ENCODE data around the gene OR5AC2.

The OR5AC2 gene

GRCh38 chr3:98068824-98069223 lies 18.1 kb upstream of the OR5AC2 start:
- TF ChIP-seq, protein P1, sequence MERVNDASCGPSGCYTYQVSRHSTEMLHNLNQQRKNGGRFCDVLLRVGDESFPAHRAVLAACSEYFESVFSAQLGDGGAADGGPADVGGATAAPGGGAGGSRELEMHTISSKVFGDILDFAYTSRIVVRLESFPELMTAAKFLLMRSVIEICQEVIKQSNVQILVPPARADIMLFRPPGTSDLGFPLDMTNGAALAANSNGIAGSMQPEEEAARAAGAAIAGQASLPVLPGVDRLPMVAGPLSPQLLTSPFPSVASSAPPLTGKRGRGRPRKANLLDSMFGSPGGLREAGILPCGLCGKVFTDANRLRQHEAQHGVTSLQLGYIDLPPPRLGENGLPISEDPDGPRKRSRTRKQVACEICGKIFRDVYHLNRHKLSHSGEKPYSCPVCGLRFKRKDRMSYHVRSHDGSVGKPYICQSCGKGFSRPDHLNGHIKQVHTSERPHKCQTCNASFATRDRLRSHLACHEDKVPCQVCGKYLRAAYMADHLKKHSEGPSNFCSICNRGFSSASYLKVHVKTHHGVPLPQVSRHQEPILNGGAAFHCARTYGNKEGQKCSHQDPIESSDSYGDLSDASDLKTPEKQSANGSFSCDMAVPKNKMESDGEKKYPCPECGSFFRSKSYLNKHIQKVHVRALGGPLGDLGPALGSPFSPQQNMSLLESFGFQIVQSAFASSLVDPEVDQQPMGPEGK (CRISPR knock-in tag; IDR thresholded peaks at IDR 0.05; ENCODE audit: borderline replicate concordance): no peak
- TF ChIP-seq TSHZ2 (CRISPR knock-in tag; IDR thresholded peaks at IDR 0.05) (no peak), ESRRG (CRISPR knock-in tag; IDR thresholded peaks at IDR 0.05) (no peak), ZNF8 (CRISPR knock-in tag; IDR thresholded peaks at IDR 0.05) (no peak)
- TF ChIP-seq, protein P2, sequence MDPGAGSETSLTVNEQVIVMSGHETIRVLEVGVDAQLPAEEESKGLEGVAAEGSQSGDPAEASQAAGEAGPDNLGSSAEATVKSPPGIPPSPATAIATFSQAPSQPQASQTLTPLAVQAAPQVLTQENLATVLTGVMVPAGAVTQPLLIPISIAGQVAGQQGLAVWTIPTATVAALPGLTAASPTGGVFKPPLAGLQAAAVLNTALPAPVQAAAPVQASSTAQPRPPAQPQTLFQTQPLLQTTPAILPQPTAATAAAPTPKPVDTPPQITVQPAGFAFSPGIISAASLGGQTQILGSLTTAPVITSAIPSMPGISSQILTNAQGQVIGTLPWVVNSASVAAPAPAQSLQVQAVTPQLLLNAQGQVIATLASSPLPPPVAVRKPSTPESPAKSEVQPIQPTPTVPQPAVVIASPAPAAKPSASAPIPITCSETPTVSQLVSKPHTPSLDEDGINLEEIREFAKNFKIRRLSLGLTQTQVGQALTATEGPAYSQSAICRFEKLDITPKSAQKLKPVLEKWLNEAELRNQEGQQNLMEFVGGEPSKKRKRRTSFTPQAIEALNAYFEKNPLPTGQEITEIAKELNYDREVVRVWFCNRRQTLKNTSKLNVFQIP (CRISPR knock-in tag; IDR thresholded peaks at IDR 0.05; ENCODE audit: borderline replicate concordance, low read depth): no peak
- no peak for ATAC-seq

DNA sequence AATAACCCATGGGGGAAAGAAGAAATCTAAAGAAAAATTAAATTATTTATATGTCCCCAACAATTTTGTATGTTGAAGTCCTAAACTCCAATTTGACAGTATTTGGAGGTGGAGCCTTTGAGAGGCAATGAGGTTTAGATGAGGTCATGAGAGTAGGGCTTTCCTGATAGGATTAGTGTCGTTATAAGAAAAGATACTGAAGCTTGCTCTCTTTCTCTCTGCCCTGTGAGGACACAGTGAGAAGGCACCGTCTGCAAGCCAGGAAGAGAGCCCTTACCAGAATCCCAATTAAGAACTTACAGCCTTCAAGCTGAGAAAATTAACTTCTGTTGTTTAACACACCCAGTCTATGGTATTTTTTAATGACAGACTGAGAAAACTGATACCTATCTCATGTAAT lies 16.1 kb upstream of the OR5AC2 start:
- no peak for ATAC-seq
- TF ChIP-seq TOX (CRISPR knock-in tag; IDR thresholded peaks at IDR 0.05; ENCODE audit: borderline replicate concordance) (no peak), ZFP30 (CRISPR knock-in tag; IDR thresholded peaks at IDR 0.05) (no peak), CSDC2 (CRISPR knock-in tag; IDR thresholded peaks at IDR 0.05) (no peak), ESRRG (CRISPR knock-in tag; IDR thresholded peaks at IDR 0.05) (no peak), BACH2 (CRISPR knock-in tag; IDR thresholded peaks at IDR 0.05; ENCODE audit: borderline replicate concordance) (no peak), ZNF565 (CRISPR knock-in tag; conservative IDR thresholded peaks at IDR 0.05; ENCODE audit: low read depth) (no peak), OSR1 (CRISPR knock-in tag; IDR thresholded peaks at IDR 0.05) (no peak), ZFP3 (CRISPR knock-in tag; IDR thresholded peaks at IDR 0.05) (no peak), ARNTL (CRISPR knock-in tag; IDR thresholded peaks at IDR 0.05; ENCODE audit: borderline replicate concordance, low read depth) (no peak), PPARA (CRISPR knock-in tag; IDR thresholded peaks at IDR 0.05; ENCODE audit: borderline replicate concordance) (no peak), SNAI2 (CRISPR knock-in tag; IDR thresholded peaks at IDR 0.05) (no peak), ISL1 (CRISPR knock-in tag; IDR thresholded peaks at IDR 0.05) (no peak), CREB5 (CRISPR knock-in tag; IDR thresholded peaks at IDR 0.05; ENCODE audit: low read depth) (no peak), ZC3H10 (CRISPR knock-in tag; IDR thresholded peaks at IDR 0.05) (no peak), ZNF70 (CRISPR knock-in tag; IDR thresholded peaks at IDR 0.05) (no peak), ZNF8 (CRISPR knock-in tag; IDR thresholded peaks at IDR 0.05) (no peak)
- TF ChIP-seq, protein P3, sequence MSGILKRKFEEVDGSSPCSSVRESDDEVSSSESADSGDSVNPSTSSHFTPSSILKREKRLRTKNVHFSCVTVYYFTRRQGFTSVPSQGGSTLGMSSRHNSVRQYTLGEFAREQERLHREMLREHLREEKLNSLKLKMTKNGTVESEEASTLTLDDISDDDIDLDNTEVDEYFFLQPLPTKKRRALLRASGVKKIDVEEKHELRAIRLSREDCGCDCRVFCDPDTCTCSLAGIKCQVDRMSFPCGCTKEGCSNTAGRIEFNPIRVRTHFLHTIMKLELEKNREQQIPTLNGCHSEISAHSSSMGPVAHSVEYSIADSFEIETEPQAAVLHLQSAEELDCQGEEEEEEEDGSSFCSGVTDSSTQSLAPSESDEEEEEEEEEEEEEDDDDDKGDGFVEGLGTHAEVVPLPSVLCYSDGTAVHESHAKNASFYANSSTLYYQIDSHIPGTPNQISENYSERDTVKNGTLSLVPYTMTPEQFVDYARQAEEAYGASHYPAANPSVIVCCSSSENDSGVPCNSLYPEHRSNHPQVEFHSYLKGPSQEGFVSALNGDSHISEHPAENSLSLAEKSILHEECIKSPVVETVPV (CRISPR knock-in tag; IDR thresholded peaks at IDR 0.05): no peak
- TF ChIP-seq, protein P1 (CRISPR knock-in tag; IDR thresholded peaks at IDR 0.05; ENCODE audit: borderline replicate concordance): no peak

- no peak for TF ChIP-seq PPARA (CRISPR knock-in tag; IDR thresholded peaks at IDR 0.05; ENCODE audit: borderline replicate concordance)
- no peak for TF ChIP-seq TCF4 (CRISPR knock-in tag; IDR thresholded peaks at IDR 0.05; ENCODE audit: borderline replicate concordance)
- no peak for TF ChIP-seq ARNTL (CRISPR knock-in tag; IDR thresholded peaks at IDR 0.05; ENCODE audit: borderline replicate concordance, low read depth)
- no peak for TF ChIP-seq ZNF8 (CRISPR knock-in tag; IDR thresholded peaks at IDR 0.05)
- no peak for TF ChIP-seq RARB (CRISPR knock-in tag; IDR thresholded peaks at IDR 0.05)
- TF ChIP-seq GLIS3 (CRISPR knock-in tag; IDR thresholded peaks at IDR 0.05): no peak
- TF ChIP-seq SNAI2 (CRISPR knock-in tag; IDR thresholded peaks at IDR 0.05): no peak
- TF ChIP-seq, protein P3 (CRISPR knock-in tag; IDR thresholded peaks at IDR 0.05): no peak
- no peak for TF ChIP-seq BACH2 (CRISPR knock-in tag; IDR thresholded peaks at IDR 0.05; ENCODE audit: borderline replicate concordance)
- TF ChIP-seq CREB5 (CRISPR knock-in tag; IDR thresholded peaks at IDR 0.05; ENCODE audit: low read depth): no peak
- ATAC-seq: no peak
Observed at GRCh38 chr3:98073486-98073885, 13.5 kb upstream of the OR5AC2 start.
